ENCODE measurements around the gene RPS27. TPM values are rescaled to one million over a fixed set of nuclear protein-coding genes. Genes with fewer than 3 reads are reported as not detected.

Gene RPS27
- total RNA-seq, 2 donors from 2014 or later: 1,937 to 3,992 TPM

DNA sequence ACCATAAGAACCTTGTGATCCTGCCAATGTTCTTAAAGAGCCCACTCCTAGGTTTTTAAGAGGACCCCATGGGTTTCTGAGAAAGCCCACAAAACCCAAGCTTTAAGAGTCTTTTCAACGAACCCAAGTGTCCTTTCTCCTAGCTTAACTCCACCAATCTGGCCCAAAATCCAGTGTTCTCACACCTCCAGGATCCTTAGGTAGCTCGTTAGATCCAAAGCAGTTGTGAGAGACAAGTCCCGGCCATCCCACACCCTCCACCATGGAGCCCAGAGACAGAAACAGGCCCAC lies 45.8 kb upstream of the RPS27 start:
- H3K36me3 ChIP-seq: no peaks in the 10 kb centered on the region
- no peaks in the 10 kb centered on the region for H3K9me3 ChIP-seq
- no peaks in the 10 kb centered on the region for H3K27me3 ChIP-seq (replicated peaks; ENCODE audit: insufficient read depth)
- H3K4me3 ChIP-seq: peak overlapping the region in 1 of 2 donors; percentile 95
- no peak for DNase-seq (ENCODE audit: low spot score)
- no peaks in the 10 kb centered on the region for H3K4me1 ChIP-seq (replicated peaks)
- intact Hi-C loops (cut with DNase I): loop anchor here (5.0 kb wide), 3 partner anchors 43 to 147 kb away; partner anchors contain the start of gene RAB13
- WGBS: 77% methylated on average over 3 of the region's 3 CpGs
- H3K27ac ChIP-seq: peak overlapping the region; percentile 92 to 96
- TF ChIP-seq POLR2AphosphoS5 (IDR thresholded peaks at IDR 0.05) (no peak), POLR2A (IDR thresholded peaks at IDR 0.05) (no peak)
- TF ChIP-seq, protein P1, sequence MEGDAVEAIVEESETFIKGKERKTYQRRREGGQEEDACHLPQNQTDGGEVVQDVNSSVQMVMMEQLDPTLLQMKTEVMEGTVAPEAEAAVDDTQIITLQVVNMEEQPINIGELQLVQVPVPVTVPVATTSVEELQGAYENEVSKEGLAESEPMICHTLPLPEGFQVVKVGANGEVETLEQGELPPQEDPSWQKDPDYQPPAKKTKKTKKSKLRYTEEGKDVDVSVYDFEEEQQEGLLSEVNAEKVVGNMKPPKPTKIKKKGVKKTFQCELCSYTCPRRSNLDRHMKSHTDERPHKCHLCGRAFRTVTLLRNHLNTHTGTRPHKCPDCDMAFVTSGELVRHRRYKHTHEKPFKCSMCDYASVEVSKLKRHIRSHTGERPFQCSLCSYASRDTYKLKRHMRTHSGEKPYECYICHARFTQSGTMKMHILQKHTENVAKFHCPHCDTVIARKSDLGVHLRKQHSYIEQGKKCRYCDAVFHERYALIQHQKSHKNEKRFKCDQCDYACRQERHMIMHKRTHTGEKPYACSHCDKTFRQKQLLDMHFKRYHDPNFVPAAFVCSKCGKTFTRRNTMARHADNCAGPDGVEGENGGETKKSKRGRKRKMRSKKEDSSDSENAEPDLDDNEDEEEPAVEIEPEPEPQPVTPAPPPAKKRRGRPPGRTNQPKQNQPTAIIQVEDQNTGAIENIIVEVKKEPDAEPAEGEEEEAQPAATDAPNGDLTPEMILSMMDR (IDR thresholded peaks at IDR 0.05): no peak

DNA sequence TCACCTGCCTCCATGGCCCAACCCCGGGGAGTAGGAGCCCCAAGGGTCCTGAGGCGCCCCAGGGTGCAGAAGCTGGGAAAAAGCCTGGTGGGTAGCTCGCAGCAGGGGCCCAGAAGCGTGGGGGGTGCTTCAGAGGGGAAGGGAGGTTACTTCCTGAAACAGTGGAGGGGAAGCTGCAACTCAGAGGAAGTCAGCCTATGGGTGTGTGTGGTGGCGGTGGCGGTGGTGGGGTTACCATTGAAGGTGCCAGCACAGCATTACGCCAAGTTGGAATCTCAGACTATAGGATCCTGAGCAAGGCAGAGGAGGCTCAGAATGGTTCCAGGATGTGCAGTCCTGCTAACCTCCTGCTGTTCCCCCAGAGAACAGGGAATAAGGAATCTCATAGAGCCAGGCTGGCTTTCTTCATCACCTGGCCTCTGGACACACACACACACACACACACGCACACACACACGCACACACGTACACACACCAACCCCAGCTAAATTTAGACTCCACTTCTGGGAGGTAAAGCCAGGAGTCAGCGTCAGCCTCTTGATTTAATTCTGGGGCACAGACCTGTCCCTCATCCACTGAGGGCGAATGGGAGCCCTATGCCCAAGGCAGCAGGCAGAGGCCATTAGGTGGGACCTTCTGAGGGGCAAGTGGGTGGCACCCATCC lies 45.3 kb upstream of the RPS27 start:
- H3K27me3 ChIP-seq (replicated peaks; ENCODE audit: insufficient read depth): no peaks in the 10 kb centered on the region
- H3K36me3 ChIP-seq: no peaks in the 10 kb centered on the region
- H3K9me3 ChIP-seq: no peaks in the 10 kb centered on the region
- no peak for DNase-seq (ENCODE audit: low spot score)
- H3K27ac ChIP-seq: peak overlapping the region; percentile 92 to 96
- TF ChIP-seq POLR2A (IDR thresholded peaks at IDR 0.05): no peak
- no peak for TF ChIP-seq POLR2AphosphoS5 (IDR thresholded peaks at IDR 0.05)
- TF ChIP-seq, protein P1 (IDR thresholded peaks at IDR 0.05): no peak
- no peaks in the 10 kb centered on the region for H3K4me1 ChIP-seq (replicated peaks)
- peak overlapping the region; percentile 92 to 95 for H3K4me3 ChIP-seq
- 39% methylated on average over 12 of the region's 12 CpGs for WGBS
- intact Hi-C loops (cut with DNase I): loop anchor here (5.0 kb wide), 3 partner anchors 42 to 148 kb away; partner anchors contain the start of gene RAB13

- Histone ChIP-seq H3K9me3 (no peaks in the 10 kb centered on the region), H3K4me1 (replicated peaks) (no peaks in the 10 kb centered on the region), H3K27me3 (replicated peaks; ENCODE audit: insufficient read depth) (no peaks in the 10 kb centered on the region), H3K27ac (peak overlapping the region; percentile 92 to 96), H3K4me3 (peak overlapping the region; percentile 92 to 95), H3K36me3 (peaks cover under 1 to 2% of the 10 kb centered on the region in 2 donors)
- peak; percentile 61 for DNase-seq (ENCODE audit: low spot score)
- WGBS: under 1% methylated on average over 52 of the region's 95 CpGs
- intact Hi-C loops (cut with DNase I): loop anchor here (5.0 kb wide), 3 partner anchors 41 to 149 kb away; partner anchors contain the start of gene RAB13
- TF ChIP-seq, protein P1 (IDR thresholded peaks at IDR 0.05): no peak
- TF ChIP-seq POLR2AphosphoS5 (IDR thresholded peaks at IDR 0.05) (peak; percentile 59), POLR2A (IDR thresholded peaks at IDR 0.05) (peak; percentile 73)
Observed at GRCh38 chr1:153945795-153946621, 44.6 kb upstream of the RPS27 start.

DNA sequence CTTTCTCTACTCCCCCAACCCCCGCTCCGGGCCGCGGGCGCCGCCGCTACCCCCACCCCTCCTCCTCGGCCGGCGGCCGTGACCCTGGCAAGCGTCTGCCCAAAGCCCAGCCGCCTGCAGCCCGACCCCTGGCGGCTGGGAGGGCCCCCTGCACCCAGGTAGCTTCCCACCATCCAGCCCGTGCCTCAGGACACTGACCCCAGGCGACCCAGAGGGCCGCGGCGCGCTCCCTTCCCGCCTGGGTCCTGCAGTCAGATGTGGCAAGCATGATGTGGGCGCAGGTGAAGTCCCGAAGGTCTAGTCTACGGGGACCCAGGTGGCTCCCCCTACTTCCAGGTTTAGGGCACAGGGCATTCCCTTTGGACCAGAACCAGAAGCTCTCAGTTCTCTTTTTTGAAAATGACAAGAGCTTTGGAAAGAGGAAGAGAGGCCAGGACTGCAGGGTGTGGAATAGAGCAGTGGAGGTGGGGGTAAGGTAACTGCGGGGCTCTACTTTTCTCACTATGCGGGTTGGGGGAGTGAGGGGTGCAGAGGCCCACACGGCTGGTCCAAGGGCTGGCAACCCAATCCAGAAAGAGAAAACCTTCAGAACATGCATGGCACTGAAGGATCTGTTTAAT lies 43.8 kb upstream of the RPS27 start, which contains the start of gene DENND4B:
Gene DENND4B (minus strand): TSS at position 97 of the 620 bp plus-strand sequence. CDS start 2,344 bp downstream, outside the sequence.
- Histone ChIP-seq H3K9me3 (no peaks in the 10 kb centered on the region), H3K27ac (peak within 1 kb of the TSS; percentile 92 to 96), H3K4me3 (peak within 1 kb of the TSS; percentile 92 to 95), H3K4me1 (replicated peaks) (no peaks in the 10 kb centered on the region), H3K36me3 (peaks cover 8% of the 10 kb centered on the region in 2 donors), H3K27me3 (replicated peaks; ENCODE audit: insufficient read depth) (no peaks in the 10 kb centered on the region)
- WGBS: 10% methylated on average over 21 of the region's 28 CpGs
- TF ChIP-seq POLR2A (IDR thresholded peaks at IDR 0.05): no peak
- peak; percentile 48 for TF ChIP-seq POLR2AphosphoS5 (IDR thresholded peaks at IDR 0.05)
- TF ChIP-seq, protein P1 (IDR thresholded peaks at IDR 0.05): peak; percentile 92 to 93 (median 93)
- intact Hi-C loops (cut with DNase I): loop anchor here (5.0 kb wide), 3 partner anchors 41 to 149 kb away; partner anchors contain the start of gene RAB13
- peak; percentile 71 for DNase-seq (ENCODE audit: low spot score)

Measured in prostate gland (tissue), 2 donors.